ENCODE results near the gene CREB5. TPM values are rescaled to one million over a fixed set of nuclear protein-coding genes. Genes with fewer than 3 reads are reported as not detected.

Gene CREB5
- total and polyA plus RNA-seq, 2 donors from 2014 or later = 3.4 to 27.2 TPM

DNA sequence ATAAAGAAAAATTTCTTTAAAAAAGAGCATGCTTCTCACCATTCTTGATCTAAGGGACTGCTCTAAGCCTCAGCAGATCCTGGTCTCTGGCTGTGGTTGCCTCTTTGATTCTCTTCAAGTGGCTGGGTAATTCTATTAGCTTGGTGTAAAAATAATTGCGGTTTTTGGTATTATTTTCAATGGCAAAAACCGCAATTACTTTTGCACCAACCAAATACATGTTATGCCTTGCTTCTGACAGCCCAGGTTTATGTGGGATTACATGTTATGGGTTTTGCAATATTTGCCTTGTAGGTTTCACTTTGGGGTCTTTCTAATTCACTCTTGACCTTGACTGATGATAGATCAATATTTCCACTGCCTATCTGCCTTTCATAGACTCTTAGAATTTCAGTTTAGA lies 20.0 kb upstream of the CREB5 start:
- Histone ChIP-seq H3K9ac (ENCODE audit: low read length in 3 of 3) (no peak overlapping the region), H3K4me3 (ENCODE audit: low read length in 3 of 3) (no peak overlapping the region), H3K27ac (ENCODE audit: low read depth in 2 of 2, low read length in 2 of 2) (no peak overlapping the region), H3K4me1 (ENCODE audit: control insufficient read depth in 2 of 3, insufficient read depth in 2 of 3, low read depth in 1 of 3, low read length in 3 of 3) (peaks cover 0 to 2% (median 0%) of the 10 kb centered on the region in 3 donors), H3K27me3 (ENCODE audit: control insufficient read depth, insufficient read depth, low read length) (no peaks in the 10 kb centered on the region), H3K9me3 (ENCODE audit: control insufficient read depth in 2 of 3, insufficient read depth in 1 of 3, low read length in 3 of 3) (no peaks in the 10 kb centered on the region), H3K36me3 (ENCODE audit: control insufficient read depth in 2 of 3, insufficient read depth in 3 of 3, low read length in 3 of 3) (no peaks in the 10 kb centered on the region)
- intact Hi-C loops (cut with DNase I) = loop anchor here (10.0 kb wide), 1 partner anchor 463 kb away; no protein-coding TSS in a partner anchor
- DNase-seq (no peak), FAIRE-seq (no peak)
- TF ChIP-seq, protein P1, sequence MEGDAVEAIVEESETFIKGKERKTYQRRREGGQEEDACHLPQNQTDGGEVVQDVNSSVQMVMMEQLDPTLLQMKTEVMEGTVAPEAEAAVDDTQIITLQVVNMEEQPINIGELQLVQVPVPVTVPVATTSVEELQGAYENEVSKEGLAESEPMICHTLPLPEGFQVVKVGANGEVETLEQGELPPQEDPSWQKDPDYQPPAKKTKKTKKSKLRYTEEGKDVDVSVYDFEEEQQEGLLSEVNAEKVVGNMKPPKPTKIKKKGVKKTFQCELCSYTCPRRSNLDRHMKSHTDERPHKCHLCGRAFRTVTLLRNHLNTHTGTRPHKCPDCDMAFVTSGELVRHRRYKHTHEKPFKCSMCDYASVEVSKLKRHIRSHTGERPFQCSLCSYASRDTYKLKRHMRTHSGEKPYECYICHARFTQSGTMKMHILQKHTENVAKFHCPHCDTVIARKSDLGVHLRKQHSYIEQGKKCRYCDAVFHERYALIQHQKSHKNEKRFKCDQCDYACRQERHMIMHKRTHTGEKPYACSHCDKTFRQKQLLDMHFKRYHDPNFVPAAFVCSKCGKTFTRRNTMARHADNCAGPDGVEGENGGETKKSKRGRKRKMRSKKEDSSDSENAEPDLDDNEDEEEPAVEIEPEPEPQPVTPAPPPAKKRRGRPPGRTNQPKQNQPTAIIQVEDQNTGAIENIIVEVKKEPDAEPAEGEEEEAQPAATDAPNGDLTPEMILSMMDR (IDR thresholded peaks at IDR 0.05; ENCODE audit: borderline replicate concordance, extremely low read depth, insufficient read depth) = no peak

DNA sequence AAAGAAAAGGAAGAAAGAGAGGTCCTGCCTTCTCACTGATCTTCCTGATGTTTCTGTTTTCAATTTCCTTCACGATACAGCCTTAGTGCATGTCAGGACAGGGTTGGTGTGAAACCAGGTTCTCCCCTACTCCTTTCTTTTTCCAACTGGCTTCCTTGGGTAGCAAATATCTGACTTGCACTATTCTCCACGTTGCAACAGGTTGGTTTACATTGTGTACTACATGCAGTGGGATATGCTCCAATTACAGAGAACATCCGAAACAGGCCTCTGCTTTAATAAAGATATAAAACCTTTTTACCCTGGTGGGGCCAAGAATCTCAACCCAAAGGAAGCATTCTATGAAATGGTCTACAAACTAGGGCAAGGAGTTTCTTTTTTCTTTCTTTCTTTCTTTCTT lies 16.9 kb upstream of the CREB5 start:
- Histone ChIP-seq H3K9me3 (ENCODE audit: control insufficient read depth in 2 of 3, insufficient read depth in 1 of 3, low read length in 3 of 3) (no peaks in the 10 kb centered on the region), H3K27me3 (ENCODE audit: control insufficient read depth, insufficient read depth, low read length) (no peaks in the 10 kb centered on the region), H3K4me3 (ENCODE audit: low read length in 3 of 3) (no peak overlapping the region), H3K4me1 (ENCODE audit: control insufficient read depth in 2 of 3, insufficient read depth in 2 of 3, low read depth in 1 of 3, low read length in 3 of 3) (no peaks in the 10 kb centered on the region), H3K27ac (ENCODE audit: low read depth in 2 of 2, low read length in 2 of 2) (no peak overlapping the region), H3K9ac (ENCODE audit: low read length in 3 of 3) (no peak overlapping the region), H3K36me3 (ENCODE audit: control insufficient read depth in 2 of 3, insufficient read depth in 3 of 3, low read length in 3 of 3) (no peaks in the 10 kb centered on the region)
- DNase-seq (no peak), FAIRE-seq (no peak)
- TF ChIP-seq, protein P1 (IDR thresholded peaks at IDR 0.05; ENCODE audit: borderline replicate concordance, extremely low read depth, insufficient read depth) = no peak
- intact Hi-C loops (cut with DNase I) = loop anchor here (10.0 kb wide), 1 partner anchor 459 kb away; no protein-coding TSS in a partner anchor

DNA sequence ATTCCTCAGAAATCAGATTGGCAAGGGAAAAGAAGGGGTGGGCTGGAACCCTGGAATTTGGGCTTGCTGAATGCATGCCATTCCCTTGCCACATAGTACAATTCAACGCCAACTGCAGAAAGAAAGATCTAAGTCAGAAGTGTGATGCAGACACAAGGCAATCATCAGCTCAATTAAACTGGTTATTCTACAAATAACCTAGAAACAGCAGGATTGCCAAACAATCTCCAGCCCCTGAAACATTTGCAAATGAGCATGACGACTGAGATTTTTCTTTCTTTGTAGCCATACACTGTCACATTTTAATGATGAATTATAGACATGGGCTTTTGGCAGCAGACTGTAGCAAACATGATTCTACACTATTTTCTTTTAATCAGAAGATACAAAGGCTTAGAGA lies 16.5 kb upstream of the CREB5 start:
- H3K4me1 ChIP-seq (ENCODE audit: control insufficient read depth in 2 of 3, insufficient read depth in 2 of 3, low read depth in 1 of 3, low read length in 3 of 3) = no peaks in the 10 kb centered on the region
- no peaks in the 10 kb centered on the region for H3K9me3 ChIP-seq (ENCODE audit: control insufficient read depth in 2 of 3, insufficient read depth in 1 of 3, low read length in 3 of 3)
- no peak overlapping the region for H3K27ac ChIP-seq (ENCODE audit: low read depth in 2 of 2, low read length in 2 of 2)
- H3K27me3 ChIP-seq (ENCODE audit: control insufficient read depth, insufficient read depth, low read length) = no peaks in the 10 kb centered on the region
- intact Hi-C loops (cut with DNase I) = loop anchor here (10.0 kb wide), 1 partner anchor 459 kb away; no protein-coding TSS in a partner anchor
- H3K36me3 ChIP-seq (ENCODE audit: control insufficient read depth in 2 of 3, insufficient read depth in 3 of 3, low read length in 3 of 3) = no peaks in the 10 kb centered on the region
- no peak overlapping the region for H3K9ac ChIP-seq (ENCODE audit: low read length in 3 of 3)
- no peak for FAIRE-seq
- DNase-seq = peak in 1 of 5 donors; percentile 29
- H3K4me3 ChIP-seq (ENCODE audit: low read length in 3 of 3) = no peak overlapping the region
- TF ChIP-seq, protein P1 (IDR thresholded peaks at IDR 0.05; ENCODE audit: borderline replicate concordance, extremely low read depth, insufficient read depth) = no peak

DNA sequence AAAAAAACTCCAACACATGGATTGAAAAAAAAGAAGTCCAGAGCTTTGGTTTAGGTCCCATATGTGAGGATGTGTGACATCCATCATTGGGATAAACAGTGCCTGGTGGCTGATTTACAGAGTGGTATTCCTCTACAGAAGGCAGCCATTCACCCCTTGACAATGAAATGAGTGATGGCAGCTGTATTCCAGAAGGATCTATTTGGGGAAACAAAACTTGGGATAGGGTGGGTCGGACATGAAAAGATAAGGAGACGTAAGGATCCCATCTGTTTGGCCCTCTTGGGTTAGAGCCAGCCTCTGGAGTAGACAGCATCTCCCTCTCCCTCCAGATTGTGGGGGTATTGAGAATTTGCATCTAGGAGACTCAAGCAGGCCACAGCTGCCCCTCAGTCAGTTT lies 15.2 kb upstream of the CREB5 start:
- intact Hi-C loops (cut with DNase I) = loop anchor here (10.0 kb wide), 1 partner anchor 458 kb away; no protein-coding TSS in a partner anchor
- Histone ChIP-seq H3K4me3 (ENCODE audit: low read length in 3 of 3) (no peak overlapping the region), H3K27me3 (ENCODE audit: control insufficient read depth, insufficient read depth, low read length) (no peaks in the 10 kb centered on the region), H3K4me1 (ENCODE audit: control insufficient read depth in 2 of 3, insufficient read depth in 2 of 3, low read depth in 1 of 3, low read length in 3 of 3) (no peaks in the 10 kb centered on the region), H3K9me3 (ENCODE audit: control insufficient read depth in 2 of 3, insufficient read depth in 1 of 3, low read length in 3 of 3) (no peaks in the 10 kb centered on the region), H3K27ac (ENCODE audit: low read depth in 2 of 2, low read length in 2 of 2) (no peak overlapping the region), H3K9ac (ENCODE audit: low read length in 3 of 3) (no peak overlapping the region), H3K36me3 (ENCODE audit: control insufficient read depth in 2 of 3, insufficient read depth in 3 of 3, low read length in 3 of 3) (no peaks in the 10 kb centered on the region)
- TF ChIP-seq, protein P1 (IDR thresholded peaks at IDR 0.05; ENCODE audit: borderline replicate concordance, extremely low read depth, insufficient read depth) = no peak
- peak in 1 of 5 donors; percentile 69 for DNase-seq
- FAIRE-seq = no peak
